ENCODE measurements around the gene AUTS2.
"Not testable (repeated sequence)": the region's sequence is repeated elsewhere in the genome, so short reads cannot be mapped to it uniquely, and the experiment has no call there.

The AUTS2 gene

GRCh38 chr7:70717553-70718329, 1119.5 kb downstream of the AUTS2 start:
- DNase-seq (ENCODE audit: low read depth in 1 of 2, low spot score in 1 of 2), result no peak

GRCh38 chr7:70719125-70719524, 1120.8 kb downstream of the AUTS2 start:
- no peak for DNase-seq (ENCODE audit: low read depth in 1 of 2, low spot score in 1 of 2)

- DNase-seq (ENCODE audit: low read depth in 1 of 2, low spot score in 1 of 2), result no peak
Measured at GRCh38 chr7:70720191-70720873, 1122.1 kb downstream of the AUTS2 start.

DNA sequence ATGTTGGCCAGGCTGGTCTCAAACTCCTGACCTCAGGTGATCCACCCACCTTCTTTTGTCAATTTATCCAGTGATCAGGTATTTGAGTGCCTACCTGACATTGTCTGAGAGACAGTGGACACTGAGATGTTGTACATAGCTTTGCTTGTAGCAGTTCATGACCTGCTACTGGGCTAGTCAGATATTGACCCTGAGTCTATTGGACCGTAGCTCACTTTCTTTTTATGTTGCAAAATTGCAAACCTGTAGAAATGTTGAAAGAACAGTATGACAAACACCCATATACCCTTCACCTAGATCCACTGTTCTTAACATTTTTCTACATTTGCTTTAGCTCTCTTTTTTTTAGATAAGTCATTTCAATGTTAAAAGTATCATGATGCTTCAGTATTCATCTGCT, 1123.2 kb downstream of the AUTS2 start:
- no peak for DNase-seq (ENCODE audit: low read depth in 1 of 2, low spot score in 1 of 2)

- DNase-seq (ENCODE audit: low read depth in 1 of 2, low spot score in 1 of 2), result no peak
Measured at GRCh38 chr7:70723339-70723738, 1125.1 kb downstream of the AUTS2 start.

DNA sequence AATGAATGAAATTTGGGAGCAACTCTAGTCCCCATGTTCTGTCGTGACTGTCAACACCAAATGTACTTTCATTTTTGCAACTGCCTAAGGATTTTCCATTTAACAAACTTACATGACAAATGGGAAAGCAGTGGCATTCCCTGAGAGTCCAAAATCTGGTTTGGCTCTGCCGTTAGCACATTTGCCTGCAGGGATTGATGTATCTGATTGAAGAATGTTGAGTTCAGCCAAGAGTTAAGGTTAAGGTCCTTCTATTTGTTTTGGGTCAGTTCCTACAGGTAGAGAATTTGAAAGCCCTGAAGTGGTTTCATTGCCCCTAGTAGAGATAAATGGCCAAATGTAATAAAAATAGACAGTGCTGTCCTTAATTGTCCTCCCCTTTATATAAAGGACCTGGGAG, 1127.2 kb downstream of the AUTS2 start:
- no peak for DNase-seq (ENCODE audit: low read depth in 1 of 2, low spot score in 1 of 2)

- DNase-seq (ENCODE audit: low read depth in 1 of 2, low spot score in 1 of 2), result no peak
Measured at GRCh38 chr7:70726294-70726693, 1128.0 kb downstream of the AUTS2 start.

DNA sequence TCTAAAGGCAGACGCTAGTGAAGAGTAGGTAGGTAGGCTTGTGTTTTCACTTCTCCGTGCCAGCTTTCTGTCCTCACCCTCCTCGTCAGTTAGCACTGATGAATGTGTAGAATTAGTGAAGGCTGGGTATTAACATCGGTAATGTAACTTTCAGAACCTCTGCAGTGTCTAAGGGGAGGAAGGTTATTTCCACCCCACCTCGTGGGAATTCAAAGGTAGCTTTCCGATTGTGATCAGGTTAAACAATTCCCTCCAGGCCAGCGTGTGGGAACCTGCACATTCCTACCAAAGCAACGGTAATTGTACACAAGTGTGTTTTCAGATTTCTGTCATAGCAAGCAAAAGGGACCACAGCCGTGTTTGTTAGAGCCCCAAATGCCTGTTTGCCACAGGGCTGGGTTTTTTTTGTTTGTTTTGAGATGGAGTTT, 1128.7 kb downstream of the AUTS2 start:
- no peak for DNase-seq (ENCODE audit: low read depth in 1 of 2, low spot score in 1 of 2)

- no peak for DNase-seq (ENCODE audit: low read depth in 1 of 2, low spot score in 1 of 2)
Measured at GRCh38 chr7:70727861-70728260, 1129.6 kb downstream of the AUTS2 start.

DNA sequence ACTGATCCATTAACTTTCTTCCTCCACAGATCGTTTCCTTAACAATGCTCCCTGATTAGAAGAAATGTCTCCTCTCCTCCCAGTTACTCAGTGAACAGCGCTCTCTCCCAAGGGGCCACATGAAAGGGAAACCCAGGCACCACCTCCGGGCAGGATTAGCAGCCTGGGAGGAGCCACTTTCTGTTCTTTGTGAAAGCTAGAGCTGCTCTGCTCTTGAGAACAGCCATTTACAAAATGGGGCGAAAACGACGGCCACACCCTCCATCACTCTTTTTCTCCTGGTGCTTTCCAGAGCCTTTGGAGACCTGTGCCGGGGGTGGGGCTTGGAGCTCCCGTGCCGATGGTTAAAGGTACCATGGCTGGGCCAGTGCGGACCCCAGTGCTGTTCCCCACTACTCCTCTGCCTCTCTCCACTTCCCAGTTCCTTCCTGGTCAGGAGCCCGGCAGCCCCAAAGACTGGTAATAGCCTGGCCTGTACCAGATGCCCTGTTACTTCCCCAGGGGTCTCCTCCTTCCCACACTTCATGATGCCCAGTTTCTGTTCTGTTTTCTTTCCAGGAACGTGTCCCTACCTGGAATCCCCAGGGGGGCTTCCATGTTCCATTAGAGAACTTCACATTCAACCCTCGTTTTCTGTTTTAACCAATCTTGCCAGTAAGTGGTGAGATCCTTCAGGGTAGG, 1130.7 kb downstream of the AUTS2 start:
- DNase-seq (ENCODE audit: low read depth in 1 of 2, low spot score in 1 of 2), result no peak

DNA sequence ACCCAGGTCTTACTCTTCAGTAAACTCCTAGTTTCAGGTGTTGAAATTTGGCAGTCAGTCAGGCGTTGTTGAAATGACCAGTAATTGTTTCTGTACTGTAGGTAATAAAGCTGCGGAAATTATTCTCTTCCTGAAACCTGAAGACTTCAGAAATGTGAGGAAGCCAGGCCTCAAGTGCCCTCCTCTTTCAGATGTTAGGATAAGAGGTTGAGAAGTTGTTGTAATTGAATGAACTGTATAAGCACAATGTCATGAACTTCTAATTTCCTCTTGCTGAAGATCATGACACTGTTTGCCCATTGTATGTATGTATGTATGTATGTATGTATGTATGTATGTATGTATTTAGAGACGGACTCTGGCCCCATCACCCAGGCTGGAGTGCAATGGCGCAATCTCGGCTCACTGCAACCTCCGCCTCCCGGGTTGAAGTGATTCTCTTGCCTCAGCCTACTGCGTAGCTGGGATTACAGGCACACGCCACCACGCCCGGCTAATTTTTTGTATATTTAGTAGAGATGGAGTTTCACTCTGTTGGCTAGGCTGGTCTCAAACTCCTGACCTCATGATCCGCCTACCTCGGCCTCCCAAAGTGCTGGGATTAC, 1131.4 kb downstream of the AUTS2 start:
- not testable (repeated sequence) for DNase-seq (ENCODE audit: low read depth in 1 of 2, low spot score in 1 of 2)

GRCh38 chr7:70730451-70731110, 1132.3 kb downstream of the AUTS2 start:
- no peak for DNase-seq (ENCODE audit: low read depth in 1 of 2, low spot score in 1 of 2)

DNA sequence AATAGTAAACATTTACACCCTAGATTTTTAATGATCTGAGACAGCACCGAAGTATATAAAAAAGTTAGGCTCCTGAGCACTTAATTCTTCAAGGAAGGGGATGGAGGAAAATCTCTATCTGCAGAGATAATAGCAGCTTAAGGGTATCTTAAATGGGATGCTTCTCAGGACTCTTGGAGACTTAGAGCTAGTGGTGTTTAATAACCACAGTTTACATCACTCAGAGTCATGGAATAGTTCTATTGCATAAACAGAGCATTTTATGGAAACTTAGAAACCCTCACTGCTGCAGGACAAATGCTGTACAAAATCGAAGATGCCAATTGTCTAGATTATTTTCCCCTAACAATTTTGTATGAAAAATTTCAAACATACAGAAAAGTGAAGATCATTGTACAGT, 1134.8 kb downstream of the AUTS2 start:
- no peak for DNase-seq (ENCODE audit: low read depth in 1 of 2, low spot score in 1 of 2)

GRCh38 chr7:70734411-70734810, 1136.1 kb downstream of the AUTS2 start:
- no peak for DNase-seq (ENCODE audit: low read depth in 1 of 2, low spot score in 1 of 2)

- DNase-seq (ENCODE audit: low read depth in 1 of 2, low spot score in 1 of 2), result no peak
Measured at GRCh38 chr7:70735313-70735712, 1137.0 kb downstream of the AUTS2 start.

- DNase-seq (ENCODE audit: low read depth in 1 of 2, low spot score in 1 of 2), result no peak
Measured at GRCh38 chr7:70736715-70737460, 1138.6 kb downstream of the AUTS2 start.

DNA sequence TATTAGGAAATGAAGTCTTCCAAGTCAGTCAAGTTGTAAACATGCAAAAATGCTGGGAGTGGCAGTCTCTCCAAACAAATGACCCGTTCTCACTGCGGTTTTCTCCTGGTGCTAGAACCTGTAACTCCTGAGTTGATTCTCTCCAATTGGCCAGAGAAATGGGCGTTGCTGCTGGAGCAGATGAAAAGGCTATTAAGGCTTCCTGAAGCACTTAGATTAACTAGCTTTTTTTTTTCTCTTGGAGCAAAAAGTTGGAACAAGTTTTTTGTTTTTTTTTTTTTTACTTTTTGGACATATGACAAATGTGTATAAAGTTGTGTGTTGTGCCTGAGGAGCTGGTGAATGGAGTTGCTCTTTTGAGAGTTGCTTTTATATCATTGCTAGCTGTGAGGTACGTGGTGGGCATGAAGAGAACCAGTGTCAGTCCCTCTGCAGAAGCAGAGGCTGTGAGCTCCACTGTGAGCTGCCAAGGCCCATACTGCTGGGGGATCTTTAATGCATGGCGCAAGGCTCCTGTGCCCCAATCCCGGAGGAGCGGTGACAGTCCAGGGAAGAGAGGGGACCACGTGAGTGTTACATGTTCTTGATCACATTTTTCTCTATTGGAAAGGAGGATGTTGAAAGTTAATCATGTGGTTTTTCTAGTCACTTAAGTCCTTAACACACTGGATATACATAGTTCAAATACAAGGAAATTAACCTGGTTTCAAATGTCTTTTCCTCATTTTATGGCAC, 1140.0 kb downstream of the AUTS2 start:
- DNase-seq (ENCODE audit: low read depth in 1 of 2, low spot score in 1 of 2), result no peak

- no peak for DNase-seq (ENCODE audit: low read depth in 1 of 2, low spot score in 1 of 2)
Measured at GRCh38 chr7:70739646-70740210, 1141.5 kb downstream of the AUTS2 start.

DNA sequence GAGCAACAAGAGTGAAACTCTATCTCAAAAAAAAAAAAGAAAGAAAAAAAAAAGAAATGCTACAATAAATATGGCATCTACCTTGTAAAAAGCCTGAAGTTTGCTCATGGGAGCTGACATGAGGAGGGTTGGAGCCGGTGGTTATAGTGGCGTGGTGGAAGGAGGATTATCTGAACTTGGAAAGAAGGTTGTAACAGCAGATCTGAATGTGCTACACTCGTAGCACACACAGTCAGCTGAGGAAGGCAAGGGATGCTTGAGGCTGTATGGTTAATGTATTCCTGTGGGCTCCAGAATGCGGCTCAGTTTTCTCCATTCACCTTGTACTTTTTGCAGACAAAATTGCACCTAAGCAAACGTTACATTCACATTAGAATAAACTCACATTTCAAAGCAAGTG, 1143.4 kb downstream of the AUTS2 start:
- no peak for DNase-seq (ENCODE audit: low read depth in 1 of 2, low spot score in 1 of 2)
